Measurements from ENCODE around the gene TOX2.

Gene TOX2, protein sequence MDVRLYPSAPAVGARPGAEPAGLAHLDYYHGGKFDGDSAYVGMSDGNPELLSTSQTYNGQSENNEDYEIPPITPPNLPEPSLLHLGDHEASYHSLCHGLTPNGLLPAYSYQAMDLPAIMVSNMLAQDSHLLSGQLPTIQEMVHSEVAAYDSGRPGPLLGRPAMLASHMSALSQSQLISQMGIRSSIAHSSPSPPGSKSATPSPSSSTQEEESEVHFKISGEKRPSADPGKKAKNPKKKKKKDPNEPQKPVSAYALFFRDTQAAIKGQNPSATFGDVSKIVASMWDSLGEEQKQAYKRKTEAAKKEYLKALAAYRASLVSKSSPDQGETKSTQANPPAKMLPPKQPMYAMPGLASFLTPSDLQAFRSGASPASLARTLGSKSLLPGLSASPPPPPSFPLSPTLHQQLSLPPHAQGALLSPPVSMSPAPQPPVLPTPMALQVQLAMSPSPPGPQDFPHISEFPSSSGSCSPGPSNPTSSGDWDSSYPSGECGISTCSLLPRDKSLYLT

DNA sequence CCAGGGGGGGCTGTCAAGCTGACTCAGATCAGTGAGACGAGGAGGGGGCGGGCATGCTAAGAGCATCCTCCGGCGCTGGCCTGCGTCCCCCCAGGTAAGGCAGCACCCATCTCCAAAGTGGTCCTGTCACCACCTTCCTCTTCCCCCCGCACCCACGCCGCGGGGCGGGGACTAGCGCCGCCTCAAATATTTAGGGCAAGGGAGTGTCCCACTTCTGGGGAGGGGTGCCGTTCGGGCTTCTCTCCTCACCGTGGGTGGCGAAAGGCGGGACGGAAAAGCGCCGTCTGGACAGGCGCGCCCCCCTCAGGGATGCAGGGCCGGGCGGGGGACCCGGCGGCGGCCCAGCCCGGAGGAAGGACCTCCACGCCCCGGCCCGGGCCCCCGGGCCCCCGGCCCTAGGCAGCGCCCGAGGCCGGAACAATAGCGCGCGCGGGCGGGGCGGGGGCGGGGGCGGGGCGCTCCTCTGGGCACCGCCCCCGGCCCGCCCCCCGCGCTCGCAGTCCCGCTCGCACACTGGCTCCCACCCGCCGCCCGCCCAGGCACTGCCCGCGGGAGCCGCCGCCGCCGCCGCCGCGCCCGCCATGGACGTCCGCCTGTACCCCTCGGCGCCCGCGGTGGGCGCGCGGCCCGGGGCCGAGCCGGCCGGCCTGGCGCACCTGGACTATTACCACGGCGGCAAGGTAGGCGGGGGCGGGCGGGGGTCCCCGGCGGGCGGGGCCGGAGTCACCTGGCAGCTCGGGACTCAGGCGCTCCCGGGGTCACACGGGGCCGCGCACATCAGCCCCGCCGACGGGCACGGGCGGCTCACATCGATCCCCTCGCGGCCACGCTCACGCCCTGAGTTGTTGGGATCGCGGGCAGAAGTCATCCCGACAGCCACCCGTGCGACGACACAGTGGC lies at the start of gene TOX2:
TSS of gene TOX2 (plus strand) at position 542 of the 900 bp plus-strand sequence. CDS start at position 582, 40 bp downstream.
- no peak for DNase-seq

DNA sequence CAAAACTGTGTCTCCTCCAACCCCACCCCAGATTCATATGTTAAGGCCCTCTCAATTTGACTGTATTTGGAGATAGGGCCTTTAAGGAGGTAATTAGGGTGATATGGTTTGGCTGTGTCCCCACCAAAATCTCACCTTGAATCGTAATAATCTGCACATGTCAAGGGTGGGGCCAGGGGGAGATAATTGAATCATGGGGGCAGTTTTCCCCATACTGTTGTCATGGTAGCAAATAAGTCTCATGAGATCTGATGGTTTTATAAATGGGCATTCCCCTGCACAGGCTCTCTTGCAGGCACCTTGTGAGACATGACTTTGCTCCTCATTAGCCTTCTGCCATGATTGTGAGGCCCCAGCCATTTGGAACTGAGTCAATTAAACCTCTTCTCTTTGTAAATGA lies 46.6 kb upstream of the TOX2 start:
- DNase-seq = no peak

DNA sequence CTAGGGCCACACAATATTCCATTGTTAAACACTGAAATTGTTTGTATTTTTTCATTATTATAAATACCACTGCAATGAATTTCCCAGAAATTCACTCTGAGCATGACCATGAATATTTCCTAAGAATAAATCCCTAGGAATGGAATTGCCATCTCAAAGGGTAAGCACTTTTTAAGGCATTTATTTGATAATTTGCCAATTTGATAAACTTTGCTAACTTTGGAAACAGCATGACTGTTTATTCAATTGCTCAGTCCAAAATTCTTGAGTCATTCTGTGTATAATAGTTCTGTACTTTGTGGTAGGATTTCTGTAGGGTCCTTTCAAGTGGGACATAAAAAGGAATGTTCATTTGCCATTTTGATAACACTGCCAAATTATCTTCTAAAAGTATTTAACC lies 44.2 kb upstream of the TOX2 start:
- no peak for DNase-seq

DNA sequence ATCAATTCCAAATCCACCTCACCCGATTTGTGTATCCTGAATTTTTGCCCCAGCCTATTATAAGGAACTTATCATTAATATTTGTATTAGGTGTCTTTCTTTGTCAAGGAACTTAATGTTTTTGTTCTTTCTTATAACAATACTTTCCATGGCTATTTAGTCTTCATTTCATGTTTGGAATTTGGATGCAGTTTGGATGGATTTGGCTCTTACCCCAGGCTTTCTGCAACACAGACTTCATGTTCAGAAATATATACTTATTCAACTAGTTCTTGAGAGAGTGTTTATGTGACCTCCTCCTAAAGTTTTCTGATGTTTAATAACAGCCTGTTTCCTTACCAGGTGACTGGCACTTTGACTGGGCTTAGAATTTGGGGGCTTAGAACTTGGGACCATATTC lies 35.9 kb upstream of the TOX2 start:
- DNase-seq = no peak

DNA sequence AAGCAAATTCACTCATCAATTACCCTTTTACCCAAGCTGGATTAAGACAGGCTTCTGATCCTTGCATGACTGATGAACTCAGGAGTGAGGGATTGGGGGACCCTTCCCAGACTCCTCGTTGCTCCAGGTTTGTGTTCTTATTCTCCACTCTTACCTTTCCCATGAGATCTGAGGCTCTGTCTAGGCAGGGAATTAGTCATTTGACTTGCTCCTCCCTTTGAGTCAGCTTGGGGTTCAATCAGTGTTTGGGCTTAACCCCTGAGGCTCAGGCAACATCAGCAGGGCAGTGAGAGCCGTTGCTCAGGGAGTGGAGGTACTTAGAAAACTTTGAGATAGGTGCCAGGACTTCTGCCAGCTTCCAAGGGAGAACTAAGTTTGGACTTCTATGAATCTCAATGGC lies 20.7 kb upstream of the TOX2 start:
- no peak for DNase-seq

DNA sequence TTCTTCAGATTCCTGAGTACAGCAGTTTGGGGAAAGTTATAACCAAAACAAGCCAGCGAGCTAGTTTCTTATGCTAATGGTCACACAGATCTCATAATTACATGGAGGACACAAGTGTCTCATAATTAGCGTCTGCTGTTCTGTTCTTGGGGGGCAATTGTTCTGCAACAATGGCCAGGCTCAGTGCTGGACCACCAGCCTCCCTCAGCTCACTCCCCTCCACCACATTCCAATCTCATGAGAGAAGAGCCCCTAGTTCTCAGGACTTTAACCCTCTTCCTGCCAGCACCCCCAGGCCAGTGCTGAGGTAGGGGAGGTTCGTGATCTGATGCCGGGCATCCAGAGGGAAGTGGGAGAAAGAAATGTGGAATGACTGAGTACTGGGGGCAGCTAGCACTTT lies 20.2 kb upstream of the TOX2 start:
- DNase-seq = no peak

DNA sequence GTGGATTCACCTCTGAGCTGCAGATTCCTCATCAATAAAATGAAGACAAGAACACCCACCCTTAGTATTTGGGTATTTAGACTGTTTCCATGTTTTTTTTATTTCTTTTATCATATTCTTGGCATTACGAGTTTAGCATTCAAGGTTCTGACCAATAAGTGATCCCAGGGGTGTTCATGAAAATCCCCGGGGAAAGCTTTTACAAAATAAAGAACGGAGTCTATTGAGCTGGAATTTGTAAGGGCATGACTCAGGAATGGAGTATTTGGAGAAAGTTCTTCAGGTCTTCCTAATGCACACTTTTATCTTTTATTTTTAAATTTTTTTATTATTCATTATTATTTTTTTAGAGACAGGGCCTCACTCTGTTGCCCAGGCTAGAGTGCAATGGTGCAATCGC lies 19.4 kb upstream of the TOX2 start:
- no peak for DNase-seq

DNA sequence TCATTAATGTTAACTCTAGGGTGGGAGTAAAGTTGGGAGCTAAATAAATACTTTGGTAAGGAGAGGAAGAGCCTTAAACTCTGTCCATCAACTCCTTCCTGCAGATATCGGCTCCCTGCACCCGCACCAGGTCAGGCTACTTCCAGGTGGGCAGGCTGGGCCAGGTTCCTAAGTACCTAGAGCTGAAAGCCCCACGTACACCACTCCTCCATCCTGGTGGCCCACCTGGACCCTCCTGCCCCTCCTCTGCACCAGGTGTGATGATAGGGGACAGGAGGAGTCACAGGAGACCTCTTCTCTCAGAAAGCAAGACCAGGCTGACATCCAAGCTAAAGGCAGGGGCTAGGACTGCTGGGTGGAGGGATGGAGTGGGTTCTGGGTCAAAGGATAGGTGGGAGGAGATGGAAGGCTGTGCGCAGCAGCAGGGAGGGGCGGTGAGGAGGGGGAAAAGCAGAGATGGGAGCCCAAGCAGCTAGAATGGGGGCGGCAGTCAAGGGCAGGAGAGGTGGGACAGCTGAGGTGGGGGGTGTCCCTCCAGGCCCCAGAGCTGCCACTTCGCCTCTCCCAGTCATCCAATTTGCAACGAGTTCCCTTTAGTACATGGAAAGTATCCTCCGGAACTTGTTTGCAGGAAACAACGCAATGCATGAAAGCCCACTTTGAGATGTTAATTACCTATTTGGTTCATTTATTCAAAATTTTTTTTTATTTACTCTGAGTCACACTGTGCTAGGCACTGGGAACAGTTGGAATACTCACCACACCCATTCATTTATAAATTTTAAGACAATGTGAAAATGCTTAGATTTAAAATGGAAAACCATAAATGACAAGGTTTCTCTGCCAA lies 15.2 kb upstream of the TOX2 start:
- DNase-seq = no peak

DNA sequence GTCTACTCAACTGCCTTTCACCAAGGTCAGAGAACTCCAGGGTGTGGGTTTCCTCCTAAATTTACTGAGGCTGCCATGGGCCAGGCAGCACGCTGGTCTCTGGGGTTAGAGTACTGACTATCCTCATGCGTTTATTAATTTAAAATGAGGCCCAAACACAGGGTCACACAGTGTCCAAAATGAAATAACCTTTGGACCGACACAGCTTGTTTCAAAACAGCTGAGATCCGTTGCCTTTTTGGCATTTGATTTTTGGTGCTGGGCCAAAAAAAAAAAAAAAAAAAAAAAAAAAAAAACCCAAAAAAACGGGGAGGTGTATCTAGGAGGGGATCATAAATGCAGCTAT lies 14.6 kb upstream of the TOX2 start:
- no peak for DNase-seq

DNA sequence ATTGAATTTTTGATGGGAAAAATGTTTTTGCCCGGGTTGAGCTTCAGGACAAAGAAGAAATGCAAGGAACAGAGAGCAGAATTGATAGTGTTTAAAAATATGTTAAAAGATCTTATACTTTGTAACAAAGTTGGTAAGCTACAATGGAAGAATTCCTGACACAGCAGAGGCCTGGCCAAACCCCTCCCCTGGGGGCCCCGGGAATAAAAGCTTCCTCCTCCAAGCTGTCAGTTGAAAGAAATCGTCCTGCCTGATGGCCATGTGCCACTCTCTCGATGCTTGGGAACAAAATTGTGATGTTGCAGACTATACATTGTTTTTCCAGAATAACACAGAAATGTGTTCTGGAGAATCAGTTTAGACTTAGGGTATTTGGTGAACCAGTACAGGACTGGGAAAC lies 14.2 kb upstream of the TOX2 start:
- DNase-seq = no peak

DNA sequence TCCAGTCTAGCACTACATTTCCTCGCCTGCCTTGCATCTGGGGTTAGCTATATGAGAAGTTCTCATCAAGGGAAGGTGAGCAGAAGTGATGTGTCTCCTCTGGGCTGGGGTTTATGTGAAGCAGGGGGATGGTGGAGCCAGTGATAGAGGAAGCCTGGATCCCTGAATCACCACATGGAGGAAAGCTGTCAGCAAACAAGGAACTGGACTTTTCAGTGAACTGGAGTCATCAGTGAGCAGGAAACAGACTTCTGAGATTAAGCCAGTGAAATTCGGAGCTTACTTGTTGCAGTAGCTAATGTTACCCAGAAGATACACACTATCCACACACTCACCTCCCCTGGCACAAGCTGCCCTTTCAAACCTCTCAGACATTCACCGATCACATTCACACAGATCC lies 13.4 kb upstream of the TOX2 start:
- no peak for DNase-seq

DNA sequence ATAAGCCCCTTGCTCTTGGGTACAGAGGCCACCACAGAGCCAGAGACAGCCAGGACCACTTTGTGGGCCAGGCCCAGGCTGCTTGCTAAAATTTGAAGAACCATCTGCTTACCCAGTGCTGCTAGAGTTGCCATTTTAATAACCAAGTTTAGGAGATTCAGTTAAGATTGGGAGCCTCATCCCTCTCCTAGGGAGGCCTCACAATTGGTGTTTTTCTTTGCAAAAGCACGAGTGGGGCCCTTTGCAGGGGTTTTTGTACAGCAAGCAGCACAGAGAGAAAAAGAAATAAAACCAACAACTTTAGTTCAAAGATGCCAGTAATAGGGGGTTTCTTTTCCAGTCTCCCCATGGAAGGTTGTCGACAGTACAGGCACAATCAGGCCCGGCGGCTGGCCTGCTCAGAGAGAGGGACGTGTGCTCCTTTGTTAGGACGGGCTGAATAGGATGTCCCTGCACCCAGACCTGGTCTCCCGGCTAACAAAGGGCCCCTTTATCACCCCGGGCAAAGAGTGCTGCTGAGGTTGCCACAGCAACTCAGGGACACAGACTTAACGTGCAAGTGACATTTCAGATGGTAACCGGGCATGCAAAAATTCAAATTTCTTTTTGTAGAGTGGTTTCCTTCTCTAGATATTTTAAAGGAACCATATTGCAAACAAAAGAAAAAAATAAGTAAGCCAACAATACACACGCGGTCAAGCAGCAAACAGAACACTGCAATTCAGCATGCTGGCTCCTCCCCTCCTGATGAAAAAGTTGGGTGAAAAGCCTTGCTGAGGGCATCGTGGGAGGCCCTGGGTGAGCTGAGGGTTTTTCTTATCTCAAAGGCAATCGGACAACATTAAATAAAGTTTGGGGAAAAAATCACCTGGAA lies 10.5 kb upstream of the TOX2 start:
- DNase-seq = peak in 17 of 58 donors; percentile 3 to 50 (median 18)

DNA sequence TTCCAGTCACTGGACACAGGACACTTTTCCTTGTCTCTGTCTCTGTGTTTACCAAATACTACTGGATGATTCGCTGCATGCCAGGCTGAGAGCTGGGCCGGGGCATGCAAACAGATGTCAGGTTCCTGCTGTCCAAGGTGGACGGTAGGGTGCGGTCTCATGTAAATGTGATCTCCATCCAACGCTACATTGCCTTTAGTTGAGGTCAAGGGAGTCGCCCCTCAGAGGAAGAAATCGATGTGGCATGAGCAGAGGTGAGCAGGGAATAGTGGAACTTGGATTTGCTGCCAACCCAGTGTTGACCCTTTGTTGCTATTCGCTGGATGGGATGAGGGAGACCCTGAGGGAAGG lies 9.8 kb upstream of the TOX2 start:
- no peak for DNase-seq

DNA sequence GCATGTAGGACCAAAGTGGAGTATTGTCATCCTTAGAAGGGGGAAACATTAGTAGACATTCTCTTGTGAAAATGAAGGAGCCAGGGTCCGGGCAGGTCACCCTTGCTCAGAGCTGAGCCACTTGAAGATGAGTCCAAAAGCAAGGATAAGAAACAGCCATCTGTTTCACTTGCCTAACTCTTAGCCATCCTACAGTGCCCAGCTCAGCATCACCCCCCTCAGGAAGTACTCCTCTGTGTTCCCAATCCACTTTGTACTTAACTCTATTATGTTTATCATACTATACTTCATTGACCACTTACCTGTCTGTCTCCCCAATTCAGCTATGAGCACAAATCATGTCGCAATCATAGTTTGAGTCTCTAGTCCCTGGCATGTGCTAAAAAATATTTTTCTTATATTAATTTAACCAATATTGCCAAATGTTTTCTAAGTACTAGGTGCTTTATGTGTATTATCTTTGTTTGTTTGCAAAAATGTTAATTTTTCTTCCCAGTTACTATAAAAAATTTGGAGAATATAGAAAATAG lies 8.1 kb upstream of the TOX2 start:
- DNase-seq = no peak

DNA sequence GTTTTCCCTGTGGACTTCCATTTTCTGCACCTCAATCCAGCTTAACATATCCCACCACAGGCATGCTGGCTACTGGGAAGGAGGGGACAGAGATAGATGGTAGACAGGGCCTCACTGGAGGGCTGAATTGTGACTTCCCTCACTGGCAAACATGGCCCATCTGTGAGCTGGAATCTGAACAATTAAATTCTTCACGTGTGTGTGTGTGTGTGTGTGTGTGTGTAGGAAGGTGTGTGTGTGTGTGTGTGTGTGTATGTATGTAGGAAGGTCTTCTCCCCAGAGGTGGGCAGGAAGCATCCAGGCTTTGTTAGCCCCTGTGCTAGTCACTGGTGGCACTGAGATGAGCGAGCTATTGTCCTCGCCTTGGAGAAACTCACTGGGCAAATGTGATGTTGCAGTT lies 5.4 kb upstream of the TOX2 start:
- no peak for DNase-seq

DNA sequence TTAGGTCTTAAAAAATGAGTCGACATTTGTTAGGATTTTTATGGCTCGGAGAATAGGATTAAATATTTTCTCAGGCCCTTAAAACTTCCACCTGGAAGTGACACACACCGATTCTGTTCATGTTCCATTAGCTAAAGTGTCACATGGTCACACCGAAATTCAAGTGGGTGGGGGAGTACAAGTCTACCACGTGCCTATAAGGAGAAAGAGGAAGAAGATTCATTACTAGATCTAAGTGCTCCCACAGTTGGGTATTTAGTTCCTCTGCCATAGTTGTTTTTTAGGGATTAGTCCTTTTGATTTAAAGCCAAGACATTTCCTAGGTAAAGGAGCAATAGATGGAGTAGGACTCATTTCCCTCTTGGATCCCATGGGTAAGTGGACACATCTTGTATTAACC lies 4.9 kb upstream of the TOX2 start:
- no peak for DNase-seq

DNA sequence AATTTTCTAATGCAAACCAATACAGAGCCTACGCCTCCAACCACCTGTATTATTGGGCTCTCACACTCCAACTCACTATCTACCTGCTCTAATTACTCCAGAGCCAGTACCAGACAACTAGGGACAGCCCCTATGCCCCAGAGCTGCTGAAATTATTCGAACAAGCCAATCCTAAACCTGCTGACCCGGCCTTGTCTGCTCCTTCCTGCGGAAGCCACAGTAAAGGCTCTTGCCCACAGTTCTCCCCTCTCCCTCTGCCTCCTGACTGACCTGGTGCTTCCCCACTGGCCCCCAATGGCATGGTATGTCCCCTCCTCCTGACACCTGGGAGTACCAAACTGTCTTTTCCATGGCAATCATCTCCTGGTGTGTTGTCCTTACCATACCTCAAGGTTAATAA lies 4.1 kb upstream of the TOX2 start:
- DNase-seq = no peak

DNA sequence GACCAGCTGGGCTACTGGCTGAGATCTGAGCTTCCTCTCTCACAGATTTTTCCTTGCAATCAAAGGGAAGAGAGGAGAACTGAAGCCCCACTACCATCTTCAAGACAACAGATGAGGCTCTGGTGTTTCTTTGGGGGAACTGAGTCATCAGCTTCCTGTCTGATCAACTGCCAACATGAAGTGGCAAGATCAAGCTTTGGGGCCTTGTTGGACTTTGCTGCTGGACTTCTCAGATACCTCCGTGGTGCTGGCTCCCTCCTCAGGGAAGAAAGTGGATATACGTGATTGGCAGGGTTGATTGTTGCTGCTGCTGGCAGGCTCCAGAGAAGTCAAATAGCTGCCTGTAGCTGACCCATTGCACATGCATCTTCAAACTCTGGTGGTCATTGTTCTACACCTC lies 3.6 kb upstream of the TOX2 start:
- no peak for DNase-seq

DNA sequence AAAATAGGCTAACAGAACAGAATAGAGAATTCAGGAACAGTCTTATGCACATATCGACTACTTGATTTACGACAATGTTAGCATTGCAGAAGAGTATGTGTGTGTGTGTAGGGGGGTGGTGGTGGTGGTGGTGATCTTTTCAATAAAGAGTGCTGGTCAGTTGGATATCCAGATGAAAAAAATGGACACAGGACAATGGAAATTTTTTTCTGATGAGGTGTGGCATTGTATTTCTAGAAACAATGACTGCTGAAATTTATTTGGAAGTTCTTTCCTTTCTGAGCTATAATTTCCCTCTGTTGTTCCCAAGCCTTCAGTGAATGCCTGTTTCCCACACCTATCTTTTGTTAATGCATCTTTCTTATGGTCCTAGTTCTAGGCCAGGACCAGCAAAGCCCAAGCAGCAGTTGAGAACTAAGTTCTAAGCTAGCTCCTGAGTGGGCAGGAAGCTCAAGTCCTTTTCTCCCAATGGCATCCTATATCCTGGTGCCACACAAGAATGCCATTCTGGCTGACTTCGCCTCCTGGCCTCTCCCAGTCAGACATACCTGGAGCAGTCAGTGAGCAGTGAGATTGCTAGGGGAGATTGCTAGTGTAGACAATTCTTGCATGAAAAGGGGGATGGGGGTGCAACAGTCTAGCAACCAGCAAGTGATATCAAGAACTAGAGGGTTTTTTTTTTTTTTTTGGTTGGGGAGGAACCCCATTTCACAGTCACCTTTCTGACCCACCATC lies 1.2 kb upstream of the TOX2 start:
- DNase-seq = no peak

Data from anterior cingulate cortex (tissue), 58 donors.